Kidney glomerular epithelial cell (primary cell): Measurements from ENCODE around the gene IPCEF1.

Experiments
- DNase-seq: peaks from one replicate; lab custom pipeline; 2025; lab: John Stamatoyannopoulos, UW

The IPCEF1 gene

GRCh38 chr6:154356690-154357089, at the start of gene IPCEF1:
Gene IPCEF1, minus strand, starts transcription at chr6:154356803. Its CDS starts 90,856 bp downstream, at chr6:154265947.
- DNase-seq, result no peak

GRCh38 chr6:154406301-154406700, 49.7 kb upstream of the IPCEF1 start:
- no peak for DNase-seq

GRCh38 chr6:154404791-154405400, 48.3 kb upstream of the IPCEF1 start:
- peak; percentile 76 for DNase-seq

GRCh38 chr6:154403788-154404187, 47.2 kb upstream of the IPCEF1 start:
- peak; percentile 71 for DNase-seq

- DNase-seq, result no peak
Measured at GRCh38 chr6:154402081-154402780, 45.6 kb upstream of the IPCEF1 start.

- no peak for DNase-seq
Measured at GRCh38 chr6:154399097-154399496, 42.5 kb upstream of the IPCEF1 start.

GRCh38 chr6:154397491-154398195, 41.0 kb upstream of the IPCEF1 start:
- no peak for DNase-seq

GRCh38 chr6:154395878-154396277, 39.3 kb upstream of the IPCEF1 start:
- DNase-seq, result no peak

- no peak for DNase-seq
Measured at GRCh38 chr6:154395316-154395715, 38.7 kb upstream of the IPCEF1 start.

GRCh38 chr6:154394571-154394970, 38.0 kb upstream of the IPCEF1 start:
- DNase-seq, result no peak

- DNase-seq, result no peak
Measured at GRCh38 chr6:154390034-154390433, 33.4 kb upstream of the IPCEF1 start.

- no peak for DNase-seq
Measured at GRCh38 chr6:154388803-154389202, 32.2 kb upstream of the IPCEF1 start.

- peak; percentile 89 for DNase-seq
Measured at GRCh38 chr6:154386848-154387717, 30.5 kb upstream of the IPCEF1 start.

GRCh38 chr6:154384191-154384590, 27.6 kb upstream of the IPCEF1 start:
- peak; percentile 43 for DNase-seq

- DNase-seq, result no peak
Measured at GRCh38 chr6:154383273-154383672, 26.7 kb upstream of the IPCEF1 start.

GRCh38 chr6:154382740-154383139, 26.1 kb upstream of the IPCEF1 start:
- DNase-seq, result no peak

GRCh38 chr6:154381548-154381947, 24.9 kb upstream of the IPCEF1 start:
- no peak for DNase-seq

GRCh38 chr6:154380741-154381140, 24.1 kb upstream of the IPCEF1 start:
- DNase-seq, result no peak

GRCh38 chr6:154379585-154379984, 23.0 kb upstream of the IPCEF1 start:
- no peak for DNase-seq

- no peak for DNase-seq
Measured at GRCh38 chr6:154378518-154378917, 21.9 kb upstream of the IPCEF1 start.

- no peak for DNase-seq
Measured at GRCh38 chr6:154377726-154378125, 21.1 kb upstream of the IPCEF1 start.

GRCh38 chr6:154373971-154374370, 17.4 kb upstream of the IPCEF1 start:
- DNase-seq, result no peak
